GM12874 (cell line): Measurements from ENCODE around the gene COL10A1.

Source experiments
- CTCF ChIP-seq: IDR thresholded peaks from 2 replicates; pipeline ENCODE4 v1.5.1; 2011; ENCODE audit warnings: low read depth, mild to moderate bottlenecking, control low read depth, low read length, moderate library complexity; ENCODE audit not compliant: insufficient read depth

The COL10A1 gene

GRCh38 chr6:116105247-116105646 lies 20.7 kb downstream of the COL10A1 start:
- TF ChIP-seq CTCF, result no peak

GRCh38 chr6:116104636-116105035 lies 21.3 kb downstream of the COL10A1 start:
- no peak for TF ChIP-seq CTCF

GRCh38 chr6:116102873-116103272 lies 23.1 kb downstream of the COL10A1 start:
- no peak for TF ChIP-seq CTCF

GRCh38 chr6:116101790-116102189 lies 24.1 kb downstream of the COL10A1 start:
- TF ChIP-seq CTCF, result no peak

GRCh38 chr6:116101302-116101718 lies 24.6 kb downstream of the COL10A1 start:
- TF ChIP-seq CTCF, result no peak

GRCh38 chr6:116100419-116101301 lies 25.3 kb downstream of the COL10A1 start, which contains the start of gene NT5DC1:
NT5DC1 (plus strand) TSS chr6:116100853; CDS start chr6:116100931, 78 bp downstream.
- TF ChIP-seq CTCF, result peak; percentile 54; the same call in 1 of the 2 replicates

GRCh38 chr6:116099036-116099435 lies 26.9 kb downstream of the COL10A1 start:
- no peak for TF ChIP-seq CTCF
